NAMALWA (cell line): ENCODE measurements around the gene NBAS.

ENCODE experiments used
- DNase-seq: peaks from one replicate; pipeline ENCODE4 v3.0.0-alpha.2; 2015; ENCODE audit warnings: low spot score

NBAS gene

DNA sequence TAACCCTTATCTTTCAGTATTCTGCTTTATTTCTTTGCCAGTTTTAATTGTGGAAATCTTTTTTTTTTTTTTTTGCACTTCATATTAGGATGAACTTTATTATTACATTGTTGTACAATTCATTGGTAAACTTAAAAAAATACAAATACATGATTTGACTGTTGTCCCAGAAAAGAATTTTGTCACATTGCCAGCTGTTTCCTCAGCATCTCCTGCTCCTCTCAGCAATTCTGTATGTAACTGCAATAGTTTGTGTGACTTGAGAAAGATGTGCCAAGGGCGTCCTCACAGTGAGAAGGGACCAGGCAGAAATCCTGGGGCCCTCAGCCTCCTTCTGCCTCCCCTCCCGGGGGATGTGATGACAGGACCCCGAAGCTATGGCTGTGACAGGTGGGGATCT, 254.4 kb downstream of the NBAS start:
- no peak for DNase-seq

GRCh38 chr2:15303874-15304273, 257.3 kb downstream of the NBAS start:
- no peak for DNase-seq

- no peak for DNase-seq
These were observed 259.0 kb downstream of the NBAS start for GRCh38 chr2:15302154-15302553.

- DNase-seq, result no peak
These were observed 260.2 kb downstream of the NBAS start for GRCh38 chr2:15300624-15301573.

DNA sequence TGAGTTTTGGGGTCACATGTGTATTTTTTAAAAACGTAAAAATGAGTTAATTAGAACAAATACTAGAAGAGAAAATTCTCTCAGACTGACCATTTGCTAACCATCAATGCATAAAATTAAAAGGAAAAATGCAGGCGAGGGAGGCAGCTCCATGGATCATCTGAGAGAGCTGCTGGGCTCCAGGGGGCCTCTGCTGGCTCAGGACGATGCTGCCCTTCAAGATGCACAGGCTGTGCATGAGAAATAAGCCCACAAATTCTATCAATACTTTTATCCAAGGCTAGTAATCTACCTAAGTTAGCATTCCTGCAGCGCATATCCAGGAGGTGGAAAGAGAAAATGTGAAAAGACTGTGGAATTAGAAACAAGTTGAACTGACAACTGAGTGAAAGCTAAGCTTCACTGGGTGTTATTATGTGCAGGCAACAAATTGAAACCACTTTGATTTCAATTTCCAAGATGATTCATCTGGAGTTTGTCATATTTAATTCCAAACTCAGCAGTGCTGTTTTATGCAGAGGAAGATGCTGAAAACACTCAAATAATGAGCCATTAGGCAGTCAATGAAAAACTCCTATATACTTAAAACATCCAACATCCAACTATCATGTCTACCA, 261.1 kb downstream of the NBAS start:
- DNase-seq, result no peak

- DNase-seq, result no peak
These were observed 262.4 kb downstream of the NBAS start for GRCh38 chr2:15298770-15299169.

DNA sequence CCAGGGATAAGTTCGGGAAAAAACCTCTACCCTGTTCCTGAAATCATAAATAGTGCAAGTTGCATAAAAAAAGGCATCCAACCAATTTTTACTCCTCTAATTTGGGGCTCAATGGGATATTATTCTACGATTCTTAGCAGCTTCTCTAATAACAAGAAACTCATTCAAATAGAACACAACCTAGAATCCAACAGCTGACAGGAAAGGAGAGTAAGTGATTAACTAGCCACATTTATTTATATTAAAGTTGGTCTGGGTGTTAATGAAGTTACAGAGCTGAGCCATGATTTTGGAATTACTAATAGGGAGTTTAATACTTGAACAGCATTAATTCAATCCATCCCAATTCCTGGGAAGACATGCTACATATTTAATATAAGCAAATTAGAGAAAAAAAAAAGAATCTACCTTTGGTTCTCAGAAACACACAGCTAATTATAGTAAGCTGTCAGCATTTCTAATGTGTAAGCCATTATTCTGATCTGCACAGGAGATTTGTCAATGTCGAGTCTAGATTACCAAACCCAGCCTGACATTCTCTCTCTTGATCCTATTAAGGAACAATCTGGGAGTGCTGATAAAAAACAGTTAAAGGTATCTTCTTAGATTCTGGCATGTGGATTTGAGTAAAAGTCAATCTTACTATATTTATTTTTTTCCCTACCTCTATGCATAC, 267.7 kb downstream of the NBAS start:
- DNase-seq, result no peak

DNA sequence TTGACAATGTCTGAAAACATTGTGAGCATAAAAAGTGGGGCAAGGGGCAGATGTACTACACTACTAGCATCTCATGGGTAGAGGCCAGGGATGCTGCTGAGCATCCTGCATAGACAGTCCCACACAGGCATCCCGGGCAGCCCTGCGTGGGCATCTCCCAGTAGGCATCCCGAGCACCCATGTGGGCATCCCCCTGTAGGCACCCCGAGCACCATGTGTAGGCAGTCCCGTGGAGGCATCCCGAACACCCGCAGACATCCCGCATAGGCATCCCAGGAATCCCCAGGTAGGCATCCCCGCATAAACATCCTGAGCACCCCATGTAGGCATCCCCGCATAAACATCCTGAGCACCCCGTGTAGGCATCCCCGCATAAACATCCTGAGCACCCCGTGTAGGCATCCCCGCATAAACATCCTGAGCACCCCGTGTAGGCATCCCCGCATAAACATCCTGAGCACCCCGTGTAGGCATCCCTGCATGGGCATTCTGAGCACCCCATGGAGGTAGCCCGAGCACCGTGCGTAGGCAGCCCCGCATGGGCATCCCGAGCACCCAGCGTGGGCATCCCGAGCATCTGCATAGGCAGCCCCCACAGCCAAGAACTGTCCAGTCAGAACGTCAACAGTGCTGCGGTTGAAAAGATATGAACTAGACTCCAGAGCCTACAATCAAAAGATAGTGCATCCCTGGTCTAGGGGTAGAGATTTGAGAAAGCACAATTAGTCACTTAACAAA, 273.5 kb downstream of the NBAS start:
- DNase-seq, result no peak

DNA sequence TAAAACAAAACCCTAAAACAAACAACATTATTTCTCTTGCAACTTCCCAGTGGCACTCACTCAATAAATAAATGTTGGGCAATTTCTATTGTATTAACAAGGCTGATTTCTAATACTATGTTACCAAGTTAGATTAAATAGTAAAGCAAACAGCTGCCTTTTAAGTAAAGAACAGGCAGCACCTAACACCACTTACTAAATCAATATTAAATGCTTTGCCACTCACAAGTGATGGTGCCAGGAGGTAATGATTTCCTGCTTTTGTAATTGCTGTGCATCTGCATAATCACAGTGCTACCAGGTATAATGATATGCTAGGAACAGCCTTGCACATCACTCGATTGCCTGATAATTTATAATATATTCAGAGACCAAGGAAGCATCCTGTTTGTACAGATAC, 276.5 kb downstream of the NBAS start:
- no peak for DNase-seq

DNA sequence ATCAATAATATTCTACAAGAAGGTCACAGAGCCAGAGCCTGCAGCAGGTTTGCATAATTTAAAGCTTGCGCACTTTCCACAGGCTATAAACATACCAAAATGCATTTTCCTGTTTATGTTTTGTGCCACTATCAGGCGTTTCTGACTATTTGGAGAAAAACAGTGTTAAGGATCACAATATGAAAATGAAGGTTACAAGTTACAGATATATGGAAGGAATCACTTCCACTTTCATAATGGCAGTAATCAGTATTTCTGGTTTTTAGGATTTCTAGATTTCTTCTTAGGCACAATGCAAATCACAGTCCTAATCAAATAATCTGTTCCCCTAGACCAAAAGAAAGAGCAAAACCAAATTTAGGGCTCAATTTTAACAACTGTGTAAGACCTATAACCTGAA, 279.5 kb downstream of the NBAS start:
- no peak for DNase-seq

DNA sequence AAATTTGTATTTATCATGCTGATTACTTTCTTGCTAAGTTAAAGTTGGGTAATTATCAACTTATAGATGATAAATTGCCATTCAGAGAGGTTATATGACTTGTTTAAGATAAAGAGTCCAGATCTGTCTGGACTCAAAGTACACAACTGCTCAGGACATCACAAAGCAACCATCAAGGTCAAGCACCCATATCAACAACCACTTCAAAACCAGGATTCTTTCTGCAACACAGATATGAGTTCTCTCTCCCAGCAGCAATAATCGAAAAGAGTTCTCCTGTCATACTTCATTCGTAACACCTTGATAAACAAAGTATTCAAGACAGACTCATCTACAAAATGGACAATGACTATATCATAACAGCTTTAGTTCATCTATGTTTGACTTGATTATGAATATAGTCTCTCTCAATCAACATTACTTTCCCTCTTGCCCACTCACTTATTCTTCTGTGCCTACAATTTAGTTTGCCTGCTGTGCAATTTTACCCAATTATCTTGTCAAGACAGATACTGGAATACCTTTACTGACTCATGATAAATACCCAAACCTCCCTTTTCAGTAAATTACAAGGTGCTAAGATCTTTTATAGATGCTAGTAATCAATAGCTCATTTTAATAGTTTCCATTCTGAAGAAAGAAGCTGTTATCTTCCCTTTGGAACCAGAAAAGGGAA, 281.8 kb downstream of the NBAS start:
- DNase-seq, result no peak

- no peak for DNase-seq
These were observed 282.8 kb downstream of the NBAS start for GRCh38 chr2:15278296-15278695.

DNA sequence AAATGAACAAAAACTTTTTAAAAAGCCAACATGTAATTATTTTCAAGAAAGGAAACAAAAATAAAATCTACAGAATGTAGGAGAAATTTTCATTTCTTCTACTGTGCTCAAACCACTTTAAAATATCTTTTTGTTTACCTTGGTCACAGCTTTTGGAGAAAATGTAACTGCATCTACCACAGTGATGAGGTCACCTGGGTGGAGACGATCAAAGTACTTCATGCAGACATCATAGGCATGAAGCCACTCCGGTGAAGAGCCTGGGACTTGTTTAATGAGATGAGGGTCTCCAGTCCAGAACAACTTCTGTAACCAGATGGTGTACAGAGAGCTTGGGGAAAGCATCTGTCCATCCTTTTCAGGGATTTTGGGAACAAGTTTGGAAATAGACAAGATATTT, 285.8 kb downstream of the NBAS start:
- no peak for DNase-seq

DNA sequence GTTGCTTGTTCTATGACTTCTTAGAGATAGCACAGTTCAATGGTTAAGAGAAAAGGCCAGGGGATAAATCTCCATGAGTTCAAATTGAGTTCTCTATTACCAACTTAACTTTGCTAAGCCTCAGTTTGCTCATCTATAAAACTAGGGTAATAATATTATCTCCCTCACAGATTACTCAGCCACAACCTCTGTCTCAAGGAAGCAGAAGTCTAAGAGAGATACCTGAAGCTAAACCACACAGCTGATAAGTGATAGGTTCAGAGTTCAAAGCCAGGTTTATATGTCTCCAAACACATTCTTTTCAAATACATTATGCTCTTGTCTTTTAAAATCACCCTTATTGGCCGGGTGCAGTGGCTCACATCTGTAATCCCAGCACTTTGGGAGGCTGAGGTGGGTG, 287.7 kb downstream of the NBAS start:
- DNase-seq, result no peak

GRCh38 chr2:15272942-15273341, 288.2 kb downstream of the NBAS start:
- DNase-seq, result no peak

- DNase-seq, result no peak
These were observed 289.1 kb downstream of the NBAS start for GRCh38 chr2:15271941-15272542.

DNA sequence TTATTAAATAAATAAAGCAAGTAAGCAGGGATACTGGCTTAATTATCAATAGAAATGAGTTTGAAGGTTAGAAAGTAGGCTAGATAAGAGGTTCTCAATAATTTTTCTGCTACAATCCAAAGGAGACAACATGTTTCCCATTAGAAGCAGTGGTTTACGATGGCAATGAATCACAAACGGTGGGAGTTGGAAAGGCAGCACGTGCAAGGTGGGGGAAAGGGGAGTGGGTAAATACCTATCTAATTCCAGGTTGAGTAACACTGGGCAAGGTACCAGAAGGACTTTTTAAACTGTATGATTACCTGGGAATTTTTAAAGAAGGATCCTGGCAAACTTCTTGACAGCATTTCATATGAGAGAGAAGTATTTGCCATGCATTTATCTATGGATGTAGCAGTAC, 289.9 kb downstream of the NBAS start:
- DNase-seq, result no peak

GRCh38 chr2:15269043-15269442, 292.1 kb downstream of the NBAS start:
- no peak for DNase-seq

- no peak for DNase-seq
These were observed 295.2 kb downstream of the NBAS start for GRCh38 chr2:15265889-15266288.

DNA sequence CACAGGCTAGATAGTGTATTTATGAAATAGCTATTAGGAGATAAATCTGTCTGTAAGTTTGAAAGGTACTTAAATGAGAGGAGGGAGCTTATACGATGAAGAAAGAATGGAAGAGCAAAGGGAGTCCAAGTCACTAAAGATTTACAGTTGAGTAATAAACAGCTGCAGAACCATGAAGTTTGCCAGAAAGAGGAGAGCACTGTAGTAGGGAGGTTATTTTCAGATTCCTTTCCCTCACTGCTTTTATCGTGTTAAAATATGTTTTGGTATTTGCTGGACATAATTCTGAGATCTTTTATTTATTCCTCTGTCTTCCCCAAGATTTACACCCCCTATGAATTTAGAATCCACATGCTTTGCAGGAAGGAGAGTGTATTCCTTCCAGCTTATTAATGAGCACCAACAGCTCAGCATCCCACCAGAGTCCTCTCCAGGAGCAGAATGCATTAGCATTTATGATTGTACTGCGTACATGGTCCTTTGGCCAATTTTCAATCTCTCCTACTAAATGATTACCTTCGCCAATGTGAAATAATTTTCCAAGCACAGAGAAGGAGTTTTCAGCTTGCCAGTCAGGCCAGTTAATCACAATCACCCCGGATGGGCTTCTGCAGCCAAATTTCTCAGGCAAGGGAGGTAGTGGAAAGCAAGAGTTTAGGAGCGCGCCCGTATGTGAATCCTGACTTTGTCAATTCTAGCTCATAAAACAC, 297.0 kb downstream of the NBAS start:
- no peak for DNase-seq

- DNase-seq, result no peak
These were observed 298.3 kb downstream of the NBAS start for GRCh38 chr2:15262792-15263191.
